ENCODE data around the gene KCNIP4.

Gene KCNIP4

GRCh38 chr4:20938204-20938603, 1010.4 kb downstream of the KCNIP4 start:
- DNase-seq, result no peak

DNA sequence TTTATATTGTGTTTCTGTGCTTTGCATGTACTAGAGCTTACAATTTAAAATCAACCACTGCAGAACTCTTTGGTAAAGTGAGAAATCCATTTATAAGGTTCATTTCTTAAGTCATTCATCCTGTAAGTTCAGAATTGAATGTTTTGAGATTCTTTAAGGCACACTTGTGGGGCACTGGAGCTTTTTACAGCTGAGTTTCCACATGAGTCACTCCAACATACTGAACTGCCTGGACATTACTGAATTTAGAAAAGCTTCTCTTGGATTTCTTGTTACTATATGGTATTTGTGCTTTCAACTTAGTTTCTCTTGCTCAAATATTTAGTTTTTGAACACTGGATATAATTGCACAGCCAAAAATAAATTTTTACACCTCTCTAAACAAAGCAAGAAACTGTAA, 1022.0 kb downstream of the KCNIP4 start:
- no peak for DNase-seq

DNA sequence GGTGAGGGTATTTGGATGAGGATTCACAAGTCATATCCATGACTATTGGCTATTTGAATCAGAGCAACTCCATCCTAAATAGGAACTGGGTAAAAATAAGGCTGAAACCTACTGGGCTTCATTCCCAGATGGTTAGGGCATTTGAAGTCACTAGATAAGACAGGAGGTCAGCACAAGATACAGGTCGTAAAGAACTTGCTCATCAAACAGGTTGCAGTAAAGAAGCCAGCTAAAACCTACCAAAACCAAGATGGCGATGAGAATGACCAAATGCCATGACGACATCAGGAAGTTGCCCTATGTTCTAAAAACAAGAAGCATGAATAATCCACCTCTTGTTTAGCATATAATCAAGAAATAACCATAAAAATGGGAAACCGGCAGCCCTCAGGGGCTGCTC, 1023.4 kb downstream of the KCNIP4 start:
- no peak for DNase-seq

DNA sequence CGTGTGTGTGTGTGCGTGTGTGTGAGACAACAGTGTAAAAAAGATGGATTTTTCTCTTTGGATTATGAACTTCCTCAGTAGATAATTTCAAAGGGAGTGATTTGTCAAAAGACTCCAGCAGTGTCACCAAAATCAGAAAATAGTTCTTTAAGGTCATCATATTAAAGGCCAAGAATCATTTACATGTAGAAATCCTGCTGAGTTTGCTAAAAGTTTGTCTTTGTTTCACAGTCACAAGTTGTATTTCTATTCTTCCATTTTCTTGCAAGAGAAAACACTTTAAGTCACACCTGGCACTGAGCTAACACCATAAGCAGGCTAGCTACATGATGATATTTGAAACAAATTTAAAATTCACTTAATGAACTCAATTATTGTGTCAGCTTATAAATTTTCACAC, 1025.6 kb downstream of the KCNIP4 start:
- no peak for DNase-seq

DNA sequence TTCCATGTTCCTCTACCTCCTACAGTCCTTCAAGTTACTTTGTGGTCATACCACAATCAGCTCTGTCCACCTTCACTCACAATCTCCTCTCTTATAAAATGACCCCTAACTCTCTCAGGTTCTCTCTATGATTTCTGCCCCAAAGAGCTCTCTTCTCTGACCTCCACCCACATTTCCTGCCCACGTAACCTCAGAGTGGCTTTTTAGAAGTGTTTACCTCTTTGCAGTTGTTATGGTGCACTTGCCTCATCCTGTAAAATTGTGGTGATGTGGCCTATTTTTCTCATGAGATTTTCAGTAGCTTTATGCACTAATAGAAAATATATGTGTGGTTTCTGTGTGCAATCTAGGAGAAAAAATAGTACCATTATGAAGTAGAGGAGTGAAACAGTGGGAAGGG, 1032.5 kb downstream of the KCNIP4 start:
- no peak for DNase-seq

- no peak for DNase-seq
Measured at GRCh38 chr4:20904966-20905365, 1043.6 kb downstream of the KCNIP4 start.

GRCh38 chr4:20901851-20902250, 1046.7 kb downstream of the KCNIP4 start:
- no peak for DNase-seq

- DNase-seq, result no peak
Measured at GRCh38 chr4:20899591-20899990, 1049.0 kb downstream of the KCNIP4 start.

- no peak for DNase-seq
Measured at GRCh38 chr4:20895988-20896387, 1052.6 kb downstream of the KCNIP4 start.

DNA sequence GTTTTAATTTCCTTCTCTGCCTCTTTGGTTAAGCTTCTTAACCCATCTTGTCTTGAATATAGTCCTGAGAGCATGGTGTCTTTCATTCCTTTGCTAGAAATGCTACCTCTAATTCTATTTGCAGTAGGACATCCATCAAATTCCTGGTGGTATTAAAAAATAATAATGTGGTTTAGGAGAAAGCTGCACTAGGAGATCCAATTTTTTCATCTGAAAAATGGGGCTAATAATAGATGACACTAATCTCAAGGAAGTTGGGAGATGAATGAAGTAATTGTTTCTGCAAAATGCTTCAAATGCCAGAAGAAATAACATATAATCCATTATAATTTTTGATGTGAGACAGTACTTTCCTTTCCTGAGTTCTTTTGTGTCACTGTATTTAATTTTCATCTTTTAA, 1053.4 kb downstream of the KCNIP4 start:
- no peak for DNase-seq

GRCh38 chr4:20890761-20891160, 1057.8 kb downstream of the KCNIP4 start:
- no peak for DNase-seq

- no peak for DNase-seq
Measured at GRCh38 chr4:20889901-20890300, 1058.7 kb downstream of the KCNIP4 start.

- DNase-seq, result no peak
Measured at GRCh38 chr4:20883677-20884076, 1064.9 kb downstream of the KCNIP4 start.

- DNase-seq, result no peak
Measured at GRCh38 chr4:20883231-20883630, 1065.3 kb downstream of the KCNIP4 start.

DNA sequence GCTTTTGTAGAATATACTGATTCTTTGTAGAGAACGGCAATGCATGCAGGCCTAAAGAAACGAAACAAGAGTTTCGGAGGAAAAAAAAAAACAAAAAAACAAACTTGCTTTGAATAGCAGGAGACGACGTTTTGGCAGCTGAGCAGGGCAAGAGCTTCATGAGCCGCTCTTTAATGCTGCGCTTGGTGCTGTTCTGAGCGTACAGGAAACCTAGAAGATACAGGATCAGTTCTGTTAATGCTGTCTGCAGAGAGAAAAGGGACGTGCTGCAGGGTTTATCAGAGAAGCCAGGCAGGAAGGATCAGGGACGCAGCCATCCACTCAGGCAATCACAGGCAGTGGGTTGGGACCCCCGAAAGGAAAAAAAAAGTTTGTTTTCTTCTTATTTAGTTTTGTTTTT, 1066.1 kb downstream of the KCNIP4 start:
- no peak for DNase-seq

- DNase-seq, result no peak
Measured at GRCh38 chr4:20881658-20882057, 1066.9 kb downstream of the KCNIP4 start.

DNA sequence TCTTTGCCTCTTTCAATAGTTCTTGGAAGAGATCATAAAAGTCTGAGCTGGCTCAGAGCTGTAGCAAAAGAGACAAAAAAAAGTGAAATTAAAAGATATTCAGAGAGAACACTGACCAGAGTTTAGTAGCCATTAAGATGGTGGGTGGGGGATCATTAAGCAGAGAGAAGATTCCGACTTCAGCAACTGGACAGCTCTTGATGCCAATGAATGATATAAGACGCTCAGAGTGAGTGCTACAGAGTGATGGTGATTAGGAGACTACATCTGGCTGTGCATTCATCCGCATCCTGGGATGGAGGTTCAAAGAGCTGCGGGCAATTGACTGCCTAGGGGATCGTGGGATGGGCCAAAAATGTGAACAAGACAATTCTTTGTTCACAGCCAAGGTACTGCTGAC, 1069.8 kb downstream of the KCNIP4 start:
- DNase-seq, result no peak

GRCh38 chr4:20870436-20870835, 1078.1 kb downstream of the KCNIP4 start:
- no peak for DNase-seq

GRCh38 chr4:20868108-20868507, 1080.5 kb downstream of the KCNIP4 start:
- no peak for DNase-seq

GRCh38 chr4:20860878-20861277, 1087.7 kb downstream of the KCNIP4 start:
- no peak for DNase-seq

- DNase-seq, result no peak
Measured at GRCh38 chr4:20859097-20859781, 1089.3 kb downstream of the KCNIP4 start.

DNA sequence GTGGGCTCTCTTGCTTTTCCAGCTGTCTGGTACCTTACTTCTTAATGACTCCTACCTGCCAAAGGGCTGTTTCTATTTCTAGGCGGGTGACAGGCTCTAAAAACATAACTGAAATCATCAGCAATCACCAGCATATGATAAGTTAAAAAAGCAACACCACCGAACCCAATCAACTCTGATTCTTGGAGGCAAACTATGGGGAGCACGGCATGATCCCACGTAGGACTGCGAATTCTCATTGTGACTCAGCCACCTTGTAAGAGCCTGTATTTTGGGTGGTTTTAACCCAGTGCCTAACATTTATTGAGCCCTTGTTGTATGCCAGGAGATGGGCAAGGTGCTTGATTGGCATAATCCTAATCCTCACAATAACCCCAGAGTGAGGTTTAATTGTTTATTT, 1091.5 kb downstream of the KCNIP4 start:
- no peak for DNase-seq

- no peak for DNase-seq
Measured at GRCh38 chr4:20847124-20847747, 1101.3 kb downstream of the KCNIP4 start.

- no peak for DNase-seq
Measured at GRCh38 chr4:20844311-20844710, 1104.3 kb downstream of the KCNIP4 start.

All from right kidney (tissue), 1 donor.